HG03354 (cell line): ENCODE data around the gene CMTM4.
A peak's percentile ranks its signal among the peaks of the same experiment; 100 is the strongest.
"Not testable (repeated sequence)": the region's sequence is repeated elsewhere in the genome, so short reads cannot be mapped to it uniquely, and the experiment has no call there.

ENCODE experiments used
- ATAC-seq: cut with Tn5 transposase; IDR thresholded peaks from one replicate; pipeline ENCODE4 v1.9.1; 2021; ENCODE audit warnings: mild to moderate bottlenecking; ENCODE audit not compliant: unreplicated experiment, poor library complexity, severe bottlenecking

Gene CMTM4

DNA sequence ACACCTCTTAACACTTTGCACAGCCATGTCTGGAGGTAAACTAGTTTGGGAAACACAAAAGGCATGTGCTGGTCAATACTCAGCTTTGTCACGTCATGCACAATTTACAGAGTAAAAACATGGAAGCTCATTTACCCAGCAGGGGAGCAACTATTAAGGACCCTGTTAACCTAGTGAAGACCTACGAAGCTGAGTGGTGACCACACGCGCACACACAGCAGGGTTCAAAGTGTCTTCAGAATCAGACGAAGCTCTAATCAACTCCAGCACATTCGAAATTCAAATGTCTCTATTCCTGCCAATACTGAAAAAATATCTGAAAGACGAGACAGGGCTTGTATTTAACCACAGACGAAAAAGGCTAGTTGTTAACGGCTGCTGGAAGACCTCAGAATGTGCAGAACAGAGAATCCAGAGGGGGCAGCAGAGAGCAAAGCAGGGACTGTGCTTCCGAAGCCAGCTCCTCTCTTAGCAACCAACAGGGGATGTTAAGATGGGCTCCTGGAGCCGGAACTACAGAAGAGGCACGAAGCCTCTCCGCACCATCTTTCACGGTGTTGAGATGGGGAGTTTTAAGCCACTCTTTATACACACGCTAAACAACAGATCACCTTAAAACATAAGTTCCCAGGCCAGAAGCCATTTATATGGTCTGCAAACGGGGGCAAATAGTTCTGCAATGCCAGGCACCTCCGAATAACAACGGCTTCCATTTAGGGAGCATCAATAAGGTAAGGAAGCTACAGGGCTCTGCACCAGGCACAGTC lies 45.7 kb downstream of the CMTM4 start:
- ATAC-seq: peak; percentile 97

DNA sequence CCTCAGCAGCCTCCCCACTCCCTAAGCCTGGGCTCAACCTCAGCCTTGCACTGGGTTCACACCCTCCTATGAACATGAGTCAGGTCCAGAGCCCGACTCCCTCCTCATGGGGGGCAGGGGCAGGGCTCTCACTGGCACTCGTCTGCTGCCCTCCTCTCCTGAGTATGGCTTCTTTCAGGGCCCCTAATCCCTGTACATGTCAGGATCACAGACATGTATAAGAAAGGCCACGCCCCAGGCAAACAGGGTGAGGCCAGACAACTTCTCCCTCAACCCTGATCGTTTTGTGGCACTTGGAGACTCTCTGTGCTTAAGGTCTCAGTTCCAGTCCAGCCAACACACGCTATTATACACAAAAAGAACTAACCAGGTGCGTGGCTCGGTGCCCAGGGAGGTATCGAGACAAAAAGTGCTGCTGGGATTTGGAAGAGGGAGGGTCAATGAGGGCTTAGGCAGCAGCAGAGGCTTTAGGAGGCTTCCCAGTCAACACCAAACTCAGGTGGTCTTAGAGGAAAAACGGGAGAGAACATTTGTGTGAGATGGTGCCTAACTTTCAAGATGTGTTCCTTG lies 46.8 kb downstream of the CMTM4 start:
- no peak for ATAC-seq

DNA sequence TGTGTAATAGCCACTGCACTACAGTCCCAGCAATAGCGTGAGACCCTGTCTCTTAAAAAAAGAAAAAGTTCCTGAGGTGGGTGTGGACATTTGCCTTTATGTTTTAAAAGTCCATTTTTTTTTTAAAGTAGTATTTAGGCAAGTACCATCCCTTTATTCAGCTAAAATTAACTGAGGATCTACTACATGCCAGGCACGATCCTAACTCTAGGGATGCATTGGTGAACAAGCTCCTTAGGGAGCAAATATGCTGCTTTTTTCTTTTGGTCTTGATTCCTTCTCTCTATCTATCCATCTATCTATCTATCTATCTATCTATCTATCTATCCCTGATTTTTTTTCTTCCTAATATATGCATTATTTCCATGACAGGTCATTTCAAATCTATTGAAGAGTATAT lies 47.4 kb downstream of the CMTM4 start:
- no peak for ATAC-seq

GRCh38 chr16:66647866-66648265 lies 48.7 kb downstream of the CMTM4 start:
- ATAC-seq: no peak

- ATAC-seq: no peak
These were observed 55.2 kb downstream of the CMTM4 start for GRCh38 chr16:66641387-66641786.

DNA sequence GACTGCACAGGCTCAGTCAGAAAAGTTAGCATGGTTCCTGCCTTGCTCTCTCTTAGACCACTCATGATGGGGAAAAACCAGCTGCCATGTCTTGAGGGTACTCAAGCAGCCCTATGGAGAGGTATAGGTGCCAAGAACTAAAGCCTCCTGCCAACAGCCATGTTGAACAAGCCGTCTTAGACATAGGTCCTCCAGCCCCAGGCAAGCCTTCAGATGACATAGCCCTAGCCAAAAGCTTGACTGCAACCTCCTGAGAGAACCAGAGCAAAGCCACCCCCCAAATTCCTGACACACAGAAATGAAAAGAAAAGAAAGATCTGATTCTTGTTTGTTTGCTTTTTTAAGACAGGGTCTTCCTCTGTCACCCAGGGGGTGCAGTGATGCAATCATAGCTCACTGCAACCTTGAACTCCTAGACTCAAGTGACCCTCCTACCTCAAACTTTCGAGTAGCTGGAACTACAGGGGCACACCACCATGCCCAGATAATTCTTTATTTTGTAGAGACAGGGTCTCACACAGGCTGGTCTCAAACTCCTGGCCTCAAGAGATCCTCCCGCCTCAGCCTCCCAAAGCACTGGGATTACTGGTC lies 55.7 kb downstream of the CMTM4 start:
- ATAC-seq: no peak

DNA sequence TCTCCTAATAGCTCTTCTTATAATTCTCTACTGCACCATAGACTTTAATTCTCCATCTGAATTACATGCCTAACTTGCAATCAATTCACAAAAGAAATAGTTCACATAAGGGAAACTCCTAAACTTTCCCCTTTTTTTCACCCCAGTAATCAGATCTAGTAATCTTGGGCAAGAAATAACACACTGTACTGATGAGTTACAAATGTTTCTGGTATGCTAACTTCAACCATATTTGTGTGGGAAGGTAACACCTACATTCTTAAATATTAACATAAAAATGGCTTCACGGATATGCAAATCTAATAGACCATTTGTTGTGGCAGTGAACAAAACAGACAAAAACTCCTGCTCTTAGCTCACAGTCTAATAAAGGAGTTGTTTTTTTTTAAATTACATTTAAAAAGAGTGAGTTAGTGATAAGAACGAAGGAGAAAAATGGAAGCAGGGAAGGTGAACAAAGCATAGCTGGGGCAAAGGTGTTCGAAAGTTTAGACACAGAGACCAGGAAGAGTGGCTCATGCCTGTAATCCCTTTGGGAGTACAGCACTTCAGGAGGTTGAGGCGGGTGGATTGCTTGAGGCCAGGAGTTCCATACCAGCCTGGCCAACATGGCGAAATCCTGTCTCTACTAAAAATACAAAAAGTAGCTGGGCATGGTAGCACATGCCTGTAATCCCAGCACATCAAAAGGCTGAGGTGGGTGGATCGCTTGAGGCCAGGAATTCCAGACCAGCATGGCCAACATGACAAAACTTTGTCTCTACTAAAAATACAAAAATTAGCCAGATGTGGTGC lies 57.3 kb downstream of the CMTM4 start:
- no peak for ATAC-seq

DNA sequence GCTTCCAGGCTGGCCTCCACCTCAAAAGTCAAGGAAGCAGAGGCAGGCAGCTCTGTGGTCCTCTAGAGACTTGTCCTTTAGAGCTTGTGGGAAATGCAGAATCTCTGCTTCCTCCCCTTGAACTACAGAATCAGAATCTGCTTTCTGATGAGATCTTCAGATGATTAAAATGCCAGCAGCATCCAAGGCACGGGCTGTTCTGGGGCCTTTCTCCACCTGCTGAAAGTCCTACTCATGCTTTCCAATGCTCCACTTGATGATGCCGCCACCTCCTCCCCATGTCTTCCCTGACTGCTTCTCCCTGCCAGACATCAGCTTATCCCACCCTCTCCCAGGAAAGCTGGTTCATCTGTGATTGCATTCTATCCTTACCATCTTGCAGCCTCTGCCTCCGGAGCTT lies 58.7 kb downstream of the CMTM4 start:
- ATAC-seq: no peak

- no peak for ATAC-seq
These were observed 60.3 kb downstream of the CMTM4 start for GRCh38 chr16:66636199-66636598.

- no peak for ATAC-seq
These were observed 61.1 kb downstream of the CMTM4 start for GRCh38 chr16:66635406-66635805.

GRCh38 chr16:66634527-66635196 lies 61.9 kb downstream of the CMTM4 start:
- no peak for ATAC-seq

DNA sequence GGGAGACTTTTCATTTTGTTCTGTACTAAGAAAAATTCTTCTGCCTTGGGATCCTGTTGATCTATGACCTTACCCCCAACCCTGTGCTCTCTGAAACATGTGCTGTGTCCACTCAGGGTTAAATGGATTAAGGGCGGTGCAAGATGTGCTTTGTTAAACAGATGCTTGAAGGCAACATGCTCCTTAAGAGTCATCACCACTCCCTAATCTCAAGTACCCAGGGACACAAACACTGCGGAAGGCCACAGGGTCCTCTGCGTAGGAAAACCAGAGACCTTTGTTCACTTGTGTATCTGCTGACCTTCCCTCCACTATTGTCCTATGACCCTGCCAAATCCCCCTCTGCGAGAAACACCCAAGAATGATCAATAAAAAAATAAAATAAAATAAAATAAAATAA lies 65.0 kb downstream of the CMTM4 start:
- ATAC-seq: not testable (repeated sequence)

DNA sequence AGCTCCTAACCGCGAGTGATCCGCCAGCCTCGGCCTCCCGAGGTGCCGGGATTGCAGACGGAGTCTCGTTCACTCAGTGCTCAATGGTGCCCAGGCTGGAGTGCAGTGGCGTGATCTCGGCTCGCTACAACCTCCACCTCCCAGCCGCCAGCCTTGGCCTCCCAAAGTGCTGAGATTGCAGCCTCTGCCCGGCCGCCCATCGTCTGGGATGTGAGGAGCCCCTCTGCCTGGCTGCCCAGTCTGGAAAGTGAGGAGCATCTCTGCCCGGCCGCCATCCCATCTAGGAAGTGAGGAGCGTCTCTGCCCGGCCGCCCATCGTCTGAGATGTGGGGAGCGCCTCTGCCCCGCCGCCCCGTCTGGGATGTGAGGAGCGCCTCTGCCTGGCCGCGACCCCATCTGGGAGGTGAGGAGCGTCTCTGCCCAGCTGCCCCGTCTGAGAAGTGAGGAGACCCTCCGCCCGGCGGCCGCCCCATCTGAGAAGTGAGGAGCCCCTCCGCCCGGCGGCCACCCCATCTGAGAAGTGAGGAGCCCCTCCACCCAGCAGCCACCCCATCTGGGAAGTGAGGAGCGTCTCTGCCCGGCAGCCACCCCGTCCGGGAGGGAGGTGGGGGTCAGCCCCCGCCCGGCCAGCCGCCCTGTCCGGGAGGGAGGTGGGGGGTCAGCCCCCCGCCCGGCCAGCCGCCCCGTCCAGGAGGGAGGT lies 65.8 kb downstream of the CMTM4 start:
- not testable (repeated sequence) for ATAC-seq

DNA sequence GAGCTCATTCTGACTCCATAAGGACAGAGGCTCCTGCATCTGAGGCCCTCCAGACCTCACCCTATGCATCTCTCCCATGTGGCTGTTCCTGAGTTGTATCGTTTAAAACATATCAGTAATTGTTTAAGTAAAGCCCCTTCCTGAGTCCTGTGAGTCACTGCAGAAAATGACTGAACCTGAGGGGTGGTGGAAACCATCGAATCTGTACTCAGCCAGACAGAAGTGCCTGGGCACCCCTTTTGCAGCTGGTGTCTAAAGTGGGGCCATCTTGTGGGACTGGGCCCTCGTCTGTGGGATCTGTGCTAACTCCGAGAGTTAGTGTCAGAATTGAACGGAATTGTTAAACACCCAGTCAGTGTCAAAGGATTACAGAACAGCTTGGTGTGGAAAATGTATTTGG lies 66.7 kb downstream of the CMTM4 start:
- no peak for ATAC-seq

GRCh38 chr16:66627611-66628378 lies 68.7 kb downstream of the CMTM4 start:
- not testable (repeated sequence) for ATAC-seq

- no peak for ATAC-seq
These were observed 72.8 kb downstream of the CMTM4 start for GRCh38 chr16:66623755-66624154.

GRCh38 chr16:66622863-66623262 lies 73.7 kb downstream of the CMTM4 start:
- ATAC-seq: no peak

DNA sequence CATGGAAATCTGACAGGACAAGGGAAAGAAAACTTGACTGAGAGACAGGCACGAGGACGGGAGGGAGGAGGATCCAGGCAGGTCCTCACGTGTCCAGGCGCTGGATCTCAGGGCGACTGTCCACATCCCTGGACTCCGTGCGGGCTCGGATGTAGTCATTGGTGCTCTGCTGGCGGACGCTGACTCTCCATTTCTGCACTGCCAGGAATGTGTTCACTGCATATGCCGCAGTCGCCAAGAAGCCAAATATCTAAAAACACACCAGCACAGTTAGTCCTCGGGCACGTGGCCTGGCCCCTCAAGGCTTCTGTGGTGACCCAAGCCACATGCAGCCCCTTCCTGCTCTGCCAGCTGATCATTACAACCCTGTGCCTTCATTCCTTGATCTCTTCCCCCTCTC lies 74.6 kb downstream of the CMTM4 start:
- no peak for ATAC-seq

DNA sequence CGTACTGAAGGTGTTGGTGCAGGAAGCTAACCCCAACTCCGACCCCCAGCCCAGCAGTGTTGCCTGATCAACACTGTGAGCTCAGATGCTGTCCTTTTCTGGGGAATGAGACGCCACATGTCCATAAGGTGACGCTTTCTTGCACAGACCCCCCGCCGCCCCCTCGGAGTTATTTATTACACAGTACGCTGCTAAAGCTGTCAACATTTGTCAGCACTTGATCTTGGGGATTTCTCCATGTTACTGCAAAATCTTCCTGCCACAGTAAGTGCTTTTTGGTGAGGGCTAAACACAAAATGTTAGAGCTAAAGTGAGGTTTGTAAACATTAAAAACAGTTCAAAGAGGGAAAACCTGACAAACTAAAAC lies 76.1 kb downstream of the CMTM4 start:
- no peak for ATAC-seq
